Measurements from ENCODE around the gene HEPN1.

The HEPN1 gene

GRCh38 chr11:124899383-124900145 is 19.5 kb upstream of the HEPN1 start:
- H3K79me2 ChIP-seq (ENCODE audit: insufficient read depth, low read length): no peaks in the 10 kb centered on the region
- no peak overlapping the region for H3K27ac ChIP-seq (ENCODE audit: low read depth, low read length)
- H3K9ac ChIP-seq (ENCODE audit: low read length): no peak overlapping the region
- no peak overlapping the region for H3K4me3 ChIP-seq (ENCODE audit: insufficient read depth, low read length, poor library complexity, severe bottlenecking)
- TF ChIP-seq, protein P1, sequence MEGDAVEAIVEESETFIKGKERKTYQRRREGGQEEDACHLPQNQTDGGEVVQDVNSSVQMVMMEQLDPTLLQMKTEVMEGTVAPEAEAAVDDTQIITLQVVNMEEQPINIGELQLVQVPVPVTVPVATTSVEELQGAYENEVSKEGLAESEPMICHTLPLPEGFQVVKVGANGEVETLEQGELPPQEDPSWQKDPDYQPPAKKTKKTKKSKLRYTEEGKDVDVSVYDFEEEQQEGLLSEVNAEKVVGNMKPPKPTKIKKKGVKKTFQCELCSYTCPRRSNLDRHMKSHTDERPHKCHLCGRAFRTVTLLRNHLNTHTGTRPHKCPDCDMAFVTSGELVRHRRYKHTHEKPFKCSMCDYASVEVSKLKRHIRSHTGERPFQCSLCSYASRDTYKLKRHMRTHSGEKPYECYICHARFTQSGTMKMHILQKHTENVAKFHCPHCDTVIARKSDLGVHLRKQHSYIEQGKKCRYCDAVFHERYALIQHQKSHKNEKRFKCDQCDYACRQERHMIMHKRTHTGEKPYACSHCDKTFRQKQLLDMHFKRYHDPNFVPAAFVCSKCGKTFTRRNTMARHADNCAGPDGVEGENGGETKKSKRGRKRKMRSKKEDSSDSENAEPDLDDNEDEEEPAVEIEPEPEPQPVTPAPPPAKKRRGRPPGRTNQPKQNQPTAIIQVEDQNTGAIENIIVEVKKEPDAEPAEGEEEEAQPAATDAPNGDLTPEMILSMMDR (IDR thresholded peaks at IDR 0.05; ENCODE audit: insufficient read depth, low read length, poor library complexity, severe bottlenecking): no peak
- TF ChIP-seq EZH2phosphoT487 (conservative IDR thresholded peaks at IDR 0.05; ENCODE audit: low read length): no peak
- H3K27me3 ChIP-seq (ENCODE audit: low read length): 0 out of 2 replicates have a peak, but pooled peaks cover 5% of the 10 kb centered on the region
- H3K9me2 ChIP-seq (replicated peaks; ENCODE audit: insufficient read depth, low read length): no peaks in the 10 kb centered on the region
- no peaks in the 10 kb centered on the region for H3K9me3 ChIP-seq (ENCODE audit: insufficient read depth, low read length)
- H3F3A ChIP-seq (ENCODE audit: insufficient read depth): no peaks in the 10 kb centered on the region
- no peak overlapping the region for H2AFZ ChIP-seq (ENCODE audit: low read depth, low read length, severe bottlenecking)
- no peaks in the 10 kb centered on the region for H3K36me3 ChIP-seq (ENCODE audit: low read length)
- no peaks in the 10 kb centered on the region for H4K20me1 ChIP-seq (ENCODE audit: low read depth, low read length)
- H3K4me2 ChIP-seq (ENCODE audit: low read depth, low read length, poor library complexity, severe bottlenecking): no peak overlapping the region

- Histone ChIP-seq H4K20me1 (ENCODE audit: low read depth, low read length) (no peaks in the 10 kb centered on the region), H3K9me2 (replicated peaks; ENCODE audit: insufficient read depth, low read length) (no peaks in the 10 kb centered on the region), H3K4me3 (ENCODE audit: insufficient read depth, low read length, poor library complexity, severe bottlenecking) (no peak overlapping the region), H3K9me3 (ENCODE audit: insufficient read depth, low read length) (no peaks in the 10 kb centered on the region), H3K27me3 (ENCODE audit: low read length) (0 out of 2 replicates have a peak, but pooled peaks cover 5% of the 10 kb centered on the region), H3K4me2 (ENCODE audit: low read depth, low read length, poor library complexity, severe bottlenecking) (no peak overlapping the region), H3K36me3 (ENCODE audit: low read length) (no peaks in the 10 kb centered on the region), H3K27ac (ENCODE audit: low read depth, low read length) (no peak overlapping the region), H3F3A (ENCODE audit: insufficient read depth) (no peaks in the 10 kb centered on the region), H2AFZ (ENCODE audit: low read depth, low read length, severe bottlenecking) (no peak overlapping the region), H3K9ac (ENCODE audit: low read length) (no peak overlapping the region), H3K79me2 (ENCODE audit: insufficient read depth, low read length) (no peaks in the 10 kb centered on the region)
- no peak for TF ChIP-seq EZH2phosphoT487 (conservative IDR thresholded peaks at IDR 0.05; ENCODE audit: low read length)
Observed at GRCh38 chr11:124900464-124900863, 18.6 kb upstream of the HEPN1 start.

- TF ChIP-seq, protein P1 (IDR thresholded peaks at IDR 0.05; ENCODE audit: insufficient read depth, low read length, poor library complexity, severe bottlenecking): no peak
- TF ChIP-seq EZH2phosphoT487 (conservative IDR thresholded peaks at IDR 0.05; ENCODE audit: low read length): no peak
- H3K4me3 ChIP-seq (ENCODE audit: insufficient read depth, low read length, poor library complexity, severe bottlenecking): no peak overlapping the region
- H3K9me2 ChIP-seq (replicated peaks; ENCODE audit: insufficient read depth, low read length): no peaks in the 10 kb centered on the region
- H2AFZ ChIP-seq (ENCODE audit: low read depth, low read length, severe bottlenecking): no peak overlapping the region
- H3K9ac ChIP-seq (ENCODE audit: low read length): no peak overlapping the region
- 0 out of 2 replicates have a peak, but pooled peaks cover 5% of the 10 kb centered on the region for H3K27me3 ChIP-seq (ENCODE audit: low read length)
- no peaks in the 10 kb centered on the region for H3K79me2 ChIP-seq (ENCODE audit: insufficient read depth, low read length)
- no peaks in the 10 kb centered on the region for H3K36me3 ChIP-seq (ENCODE audit: low read length)
- no peak overlapping the region for H3K27ac ChIP-seq (ENCODE audit: low read depth, low read length)
- no peaks in the 10 kb centered on the region for H4K20me1 ChIP-seq (ENCODE audit: low read depth, low read length)
- H3F3A ChIP-seq (ENCODE audit: insufficient read depth): no peaks in the 10 kb centered on the region
- no peaks in the 10 kb centered on the region for H3K9me3 ChIP-seq (ENCODE audit: insufficient read depth, low read length)
- no peak overlapping the region for H3K4me2 ChIP-seq (ENCODE audit: low read depth, low read length, poor library complexity, severe bottlenecking)
Observed at GRCh38 chr11:124902616-124903015, 16.4 kb upstream of the HEPN1 start.

Measured in SU-DHL-6 (cell line).